IPS-20b (cell line): ENCODE data around the gene UGT2B15.
"Not testable (repeated sequence)": the region's sequence is repeated elsewhere in the genome, so short reads cannot be mapped to it uniquely, and the experiment has no call there.

Source experiments
- H3K27ac ChIP-seq: one replicate; pipeline ENCODE4 v1.5.1; 2013; ENCODE audit warnings: low read length
- H3K27me3 ChIP-seq: 2 replicates; pipeline ENCODE4 v1.6.1; 2013; ENCODE audit warnings: mild to moderate bottlenecking, low read length, inconsistent platforms; ENCODE audit not compliant: insufficient read depth
- H3K36me3 ChIP-seq: 2 replicates; pipeline ENCODE4 v1.6.1; 2013; ENCODE audit warnings: low read depth, mild to moderate bottlenecking, inconsistent platforms, low read length, moderate library complexity; ENCODE audit not compliant: insufficient read depth
- H3K4me1 ChIP-seq: 2 replicates; pipeline ENCODE4 v1.6.1; 2013; ENCODE audit warnings: mild to moderate bottlenecking, control low read depth, inconsistent platforms, low read length, moderate library complexity; ENCODE audit not compliant: insufficient read depth
- H3K4me3 ChIP-seq: 2 replicates; pipeline ENCODE4 v1.5.1; 2013; ENCODE audit warnings: mild to moderate bottlenecking, low read length, inconsistent platforms
- H3K9ac ChIP-seq: 2 replicates; pipeline ENCODE4 v1.6.1; 2013; ENCODE audit warnings: low read depth, mild to moderate bottlenecking, inconsistent platforms, low read length, moderate library complexity
- H3K9me3 ChIP-seq: 2 replicates; pipeline ENCODE4 v1.6.1; 2013; ENCODE audit warnings: mild to moderate bottlenecking, low read depth, low read length, inconsistent platforms; ENCODE audit not compliant: insufficient read depth

Gene UGT2B15

GRCh38 chr4:68681298-68681697, 10.8 kb upstream of the UGT2B15 start:
- H3K27ac ChIP-seq, H3K4me1 ChIP-seq, H3K4me3 ChIP-seq, H3K27me3 ChIP-seq, H3K36me3 ChIP-seq, H3K9me3 ChIP-seq, H3K9ac ChIP-seq: not testable (repeated sequence)

DNA sequence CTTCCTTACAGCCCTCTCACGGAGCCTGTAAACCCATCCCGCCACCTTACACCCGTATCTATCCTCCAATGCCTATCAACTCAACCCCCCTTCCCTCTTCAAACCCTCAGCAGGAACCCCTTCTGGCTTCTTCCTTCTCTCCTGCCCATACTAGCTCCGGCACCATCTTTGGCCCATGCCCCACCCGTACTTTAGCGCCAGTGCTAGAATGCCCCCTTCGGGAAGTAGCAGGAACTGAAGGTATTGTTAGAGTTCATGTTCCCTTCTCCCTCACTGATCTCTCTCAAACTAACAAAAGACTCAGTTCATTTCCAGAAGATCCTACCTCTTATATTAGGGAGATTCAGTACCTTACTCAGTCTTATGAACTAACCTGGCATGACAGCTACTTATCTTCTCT, 2.7 kb upstream of the UGT2B15 start:
- Histone ChIP-seq H3K9ac (no peak overlapping the region), H3K4me3 (no peak overlapping the region), H3K27me3 (no peaks in the 10 kb centered on the region), H3K9me3 (no peaks in the 10 kb centered on the region), H3K4me1 (no peaks in the 10 kb centered on the region), H3K27ac (no peak overlapping the region), H3K36me3 (no peaks in the 10 kb centered on the region)

DNA sequence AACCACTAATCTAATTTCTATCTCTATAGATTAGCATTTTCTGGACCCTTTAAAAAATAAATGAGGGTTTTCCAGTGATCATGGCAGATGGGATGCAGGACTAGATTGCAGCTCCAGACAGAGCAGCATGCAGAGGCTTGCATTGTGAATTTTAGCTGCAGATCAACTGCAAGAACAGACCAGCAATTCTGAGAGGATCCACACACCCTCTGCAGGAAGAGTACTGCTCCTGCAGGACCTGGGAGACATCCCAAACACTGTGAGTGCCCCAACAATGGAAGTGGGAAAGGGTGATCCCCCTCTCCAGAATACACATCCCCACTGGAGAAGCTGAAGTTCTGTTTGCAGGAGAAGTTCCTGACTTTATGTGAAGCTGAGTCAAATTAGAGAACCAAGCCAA, 765 bp upstream of the UGT2B15 start:
- not testable (repeated sequence) for H3K9me3 ChIP-seq, H3K27ac ChIP-seq, H3K9ac ChIP-seq, H3K4me3 ChIP-seq, H3K4me1 ChIP-seq, H3K36me3 ChIP-seq, H3K27me3 ChIP-seq

DNA sequence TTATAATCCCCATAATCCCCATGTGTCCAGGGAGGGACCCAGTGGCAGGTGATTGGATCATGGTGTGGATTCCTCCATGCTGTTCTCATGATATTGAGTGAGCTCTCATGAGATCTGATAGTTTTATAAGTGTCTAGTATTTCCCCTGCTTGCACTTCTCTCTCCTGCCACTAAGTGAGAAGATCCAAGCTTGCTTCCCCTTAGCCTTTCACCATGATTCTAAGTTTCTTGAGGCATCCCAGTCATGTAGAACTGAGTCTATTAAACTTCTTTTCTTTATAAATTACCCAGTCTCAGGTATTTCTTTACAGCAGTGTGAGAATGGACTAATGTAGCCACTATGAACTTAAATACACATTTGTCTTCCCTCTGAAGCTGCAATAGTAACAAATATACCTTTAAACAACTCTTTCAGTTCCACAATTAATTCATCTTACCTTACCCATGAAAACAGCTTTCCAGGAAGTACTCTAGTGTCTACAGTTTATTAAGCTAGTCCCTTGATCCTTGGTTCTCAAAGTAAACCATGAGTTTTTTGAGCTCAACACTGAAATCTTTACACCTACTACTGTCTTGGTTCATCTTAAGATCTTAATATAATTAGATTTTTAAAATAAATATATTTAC, 1.8 kb downstream of the UGT2B15 start:
- not testable (repeated sequence) for H3K4me3 ChIP-seq, H3K36me3 ChIP-seq, H3K9me3 ChIP-seq, H3K27ac ChIP-seq, H3K9ac ChIP-seq, H3K27me3 ChIP-seq, H3K4me1 ChIP-seq

DNA sequence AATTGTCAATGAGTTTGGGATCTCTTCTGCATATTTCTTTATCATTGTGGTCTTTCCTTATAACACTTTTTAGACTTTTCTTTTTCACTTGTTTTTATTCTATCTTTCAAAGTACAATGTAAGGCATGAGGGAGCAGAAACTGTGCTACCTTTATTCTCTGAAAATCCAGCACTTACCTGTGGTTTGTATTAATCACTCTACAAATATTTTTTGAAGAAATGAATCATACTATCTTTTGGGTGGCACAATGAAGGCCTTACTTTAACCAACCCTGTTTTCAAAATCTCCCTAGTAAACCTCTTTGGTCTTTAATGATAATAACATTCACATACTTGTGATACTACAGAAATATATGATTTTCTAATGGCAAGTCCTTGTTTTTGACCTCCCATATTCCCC, 2.9 kb downstream of the UGT2B15 start:
- not testable (repeated sequence) for H3K27ac ChIP-seq, H3K4me3 ChIP-seq, H3K4me1 ChIP-seq, H3K9ac ChIP-seq, H3K27me3 ChIP-seq, H3K9me3 ChIP-seq, H3K36me3 ChIP-seq

- not testable (repeated sequence) for H3K9ac ChIP-seq, H3K4me3 ChIP-seq, H3K9me3 ChIP-seq, H3K27ac ChIP-seq, H3K4me1 ChIP-seq, H3K36me3 ChIP-seq, H3K27me3 ChIP-seq
Measured at GRCh38 chr4:68664721-68665120, 5.7 kb downstream of the UGT2B15 start.

DNA sequence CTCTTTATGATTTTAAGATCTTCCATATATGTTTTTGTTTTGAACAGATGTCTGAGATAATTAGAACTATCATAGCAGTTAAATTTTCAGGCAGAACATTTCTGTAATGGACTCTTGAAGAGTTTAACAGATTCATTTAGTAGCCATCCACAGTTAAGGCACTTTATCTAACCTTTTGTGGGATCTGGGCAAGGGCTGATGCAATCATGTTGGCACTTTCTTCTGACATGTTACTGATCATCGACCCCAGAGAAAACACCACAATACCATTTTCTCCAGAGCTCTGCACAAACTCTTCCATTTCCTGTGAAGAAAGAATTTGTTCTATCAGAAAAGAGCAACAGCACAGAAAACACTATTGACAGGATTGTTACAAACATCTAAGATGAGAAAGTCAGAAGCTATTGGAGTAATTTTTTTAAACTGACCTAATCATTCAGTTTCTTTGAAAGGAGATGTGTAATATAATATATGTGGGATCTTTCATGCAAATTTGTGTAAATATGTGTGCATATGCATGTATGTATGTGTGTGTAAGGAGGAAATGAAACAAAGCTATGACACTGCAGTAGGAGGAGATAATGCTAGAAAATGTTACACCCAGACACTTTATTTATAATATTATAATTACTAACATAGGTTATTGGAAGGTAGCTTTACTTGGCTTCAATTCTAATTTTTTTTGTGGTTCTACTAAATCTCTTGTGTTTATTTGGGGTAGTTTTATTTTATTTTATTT, 7.4 kb downstream of the UGT2B15 start:
- not testable (repeated sequence) for H3K4me1 ChIP-seq

DNA sequence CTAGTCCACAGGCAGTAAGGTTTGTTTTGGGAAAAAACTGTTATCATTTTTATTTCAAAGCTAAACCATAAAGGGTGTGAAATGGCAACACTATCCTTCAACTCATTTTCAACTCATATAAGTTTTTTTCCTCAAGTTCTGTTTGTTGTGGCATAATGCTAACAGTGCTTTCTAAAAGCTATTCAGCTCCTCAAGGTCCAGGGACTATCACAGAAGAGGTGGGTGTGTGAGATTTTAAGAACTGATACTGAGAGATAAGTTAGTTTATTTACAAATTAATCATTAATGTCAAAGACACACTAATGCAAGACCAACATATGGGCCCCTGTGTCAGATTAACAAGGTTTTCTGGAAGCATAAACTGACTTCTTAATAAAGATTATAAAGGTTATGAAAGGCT, 11.8 kb downstream of the UGT2B15 start:
- Histone ChIP-seq H3K4me1 (peaks cover 5% of the 10 kb centered on the region; the same call in 1 of the 2 replicates), H3K4me3 (no peak overlapping the region), H3K9me3 (no peaks in the 10 kb centered on the region; the same call in 1 of the 2 replicates), H3K27ac (no peak overlapping the region), H3K9ac (no peak overlapping the region), H3K27me3 (no peaks in the 10 kb centered on the region), H3K36me3 (no peaks in the 10 kb centered on the region)

More for the DNA sequence above, 7.4 kb downstream of the UGT2B15 start:
- not testable (repeated sequence) for H3K9ac ChIP-seq, H3K9me3 ChIP-seq, H3K4me3 ChIP-seq, H3K27ac ChIP-seq, H3K36me3 ChIP-seq, H3K27me3 ChIP-seq

DNA sequence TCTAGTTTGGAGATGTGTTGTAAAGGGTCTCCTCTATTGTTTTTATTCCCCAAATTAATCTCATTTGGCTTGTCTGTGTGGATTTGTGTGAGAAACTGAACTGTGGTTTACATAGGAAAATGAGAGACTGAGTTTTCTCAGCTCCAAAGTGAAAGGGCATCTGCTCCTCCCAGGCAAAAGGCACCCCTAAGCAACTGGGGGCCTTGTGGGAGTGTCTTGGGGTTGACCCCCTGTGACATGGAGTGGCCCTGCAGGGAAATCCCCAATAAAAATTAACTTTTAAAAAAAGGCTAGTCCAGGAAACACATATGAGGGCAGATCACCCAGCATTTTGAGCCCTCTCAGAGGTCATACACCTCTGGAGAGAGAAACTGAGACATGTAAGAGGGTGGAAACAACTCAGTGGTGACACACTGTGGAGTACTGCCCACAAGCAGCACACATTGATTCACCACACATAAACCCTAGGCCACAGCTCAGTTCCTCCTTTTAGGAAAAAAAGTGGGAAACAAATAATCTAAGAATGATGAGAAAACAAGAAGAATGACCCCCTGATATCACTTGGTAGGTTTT, 13.3 kb downstream of the UGT2B15 start:
- not testable (repeated sequence) for H3K4me3 ChIP-seq, H3K36me3 ChIP-seq, H3K9me3 ChIP-seq, H3K9ac ChIP-seq, H3K27ac ChIP-seq, H3K4me1 ChIP-seq, H3K27me3 ChIP-seq

DNA sequence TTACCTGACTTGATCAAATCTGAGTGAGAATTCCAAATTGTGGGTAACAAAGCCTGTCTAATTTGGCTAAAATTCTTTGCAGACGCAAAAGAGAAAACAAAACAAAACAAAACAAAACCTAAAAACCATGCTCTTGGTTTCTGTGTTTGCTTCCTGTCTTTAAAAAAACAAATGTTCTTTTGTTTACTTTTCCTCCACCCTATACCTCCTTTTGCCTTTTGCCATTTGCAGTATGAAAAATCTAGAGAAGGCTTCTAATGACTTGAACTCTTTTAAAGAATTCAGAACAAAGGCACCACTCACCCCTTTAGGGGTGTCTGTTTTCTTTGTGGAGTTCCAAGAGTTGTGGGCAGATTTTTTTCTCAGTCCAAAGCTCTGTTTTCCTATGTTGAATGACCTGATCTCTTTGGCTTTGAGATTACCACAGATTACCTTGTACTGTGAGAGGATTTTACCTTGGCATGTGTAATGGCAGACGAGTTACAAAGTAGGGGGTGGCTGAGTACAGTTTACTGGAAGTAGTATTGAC, 13.9 kb downstream of the UGT2B15 start:
- not testable (repeated sequence) for H3K9me3 ChIP-seq, H3K4me3 ChIP-seq, H3K36me3 ChIP-seq, H3K9ac ChIP-seq, H3K4me1 ChIP-seq, H3K27ac ChIP-seq, H3K27me3 ChIP-seq

DNA sequence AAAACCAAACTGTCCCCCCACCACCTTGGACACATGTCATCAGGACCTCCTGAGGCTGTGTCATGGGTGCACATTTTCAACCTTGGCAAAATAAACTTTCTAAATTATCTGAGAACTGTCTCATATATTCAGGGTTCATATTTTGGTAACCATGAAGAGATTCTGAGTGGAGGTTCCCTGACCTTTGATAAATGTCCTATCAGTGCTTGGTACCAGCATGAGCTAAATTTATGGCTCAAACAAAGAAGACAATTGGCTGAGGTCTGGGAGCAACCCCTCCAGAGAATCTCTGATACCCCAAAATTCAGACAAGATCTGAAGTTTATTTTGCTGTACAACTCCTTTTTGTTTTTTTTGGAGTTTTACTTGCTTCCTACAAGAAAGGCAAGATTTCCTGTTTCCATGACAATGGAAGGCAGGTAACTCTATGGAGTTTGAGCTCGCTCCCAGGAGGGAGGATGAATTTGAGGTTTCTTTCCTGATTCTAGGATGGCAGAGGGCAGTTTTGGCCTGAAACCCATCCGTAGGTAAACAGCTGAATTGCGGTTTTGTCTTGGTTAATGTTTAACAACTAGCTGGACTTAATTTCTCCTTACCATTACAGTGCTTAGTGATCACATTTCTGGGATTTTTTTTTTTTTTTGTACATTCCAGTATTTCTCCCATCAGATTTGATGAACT, 14.5 kb downstream of the UGT2B15 start:
- no peaks in the 10 kb centered on the region; the same call in 1 of the 2 replicates for H3K9me3 ChIP-seq
- H3K9ac ChIP-seq: no peak overlapping the region
- no peak overlapping the region for H3K4me3 ChIP-seq
- H3K4me1 ChIP-seq: peaks cover 5% of the 10 kb centered on the region; the same call in 1 of the 2 replicates
- H3K36me3 ChIP-seq: no peaks in the 10 kb centered on the region
- H3K27ac ChIP-seq: no peak overlapping the region
- H3K27me3 ChIP-seq: no peaks in the 10 kb centered on the region
